Measurements from ENCODE around the gene SLC5A8.
"Not testable (repeated sequence)": the region's sequence is repeated elsewhere in the genome, so short reads cannot be mapped to it uniquely, and the experiment has no call there.

Gene SLC5A8

GRCh38 chr12:101166866-101167265 lies 43.2 kb downstream of the SLC5A8 start:
- DNase-seq: no peak

DNA sequence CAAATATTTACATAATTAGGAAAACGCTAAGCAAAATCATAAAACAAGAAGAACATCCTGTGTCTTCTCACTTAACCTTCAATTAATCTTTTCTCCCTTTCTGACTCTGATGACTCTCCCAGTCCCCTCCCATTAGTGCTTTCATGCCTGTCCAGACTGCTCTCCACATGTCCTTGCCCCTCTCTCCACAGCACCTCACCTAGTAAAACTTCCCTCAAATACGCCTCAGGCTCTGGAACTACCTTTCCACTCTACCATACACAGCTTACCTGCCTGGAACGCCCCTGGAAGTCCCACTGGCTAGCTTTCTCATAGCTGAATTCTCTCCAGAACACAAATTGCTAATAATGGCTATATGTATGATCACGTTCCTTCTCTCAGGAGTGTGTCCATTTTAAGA lies 44.7 kb downstream of the SLC5A8 start:
- DNase-seq: no peak

- DNase-seq: not testable (repeated sequence)
Measured at GRCh38 chr12:101145777-101146431, 64.1 kb downstream of the SLC5A8 start.

- DNase-seq: no peak
Measured at GRCh38 chr12:101127521-101128219, 82.4 kb downstream of the SLC5A8 start.

DNA sequence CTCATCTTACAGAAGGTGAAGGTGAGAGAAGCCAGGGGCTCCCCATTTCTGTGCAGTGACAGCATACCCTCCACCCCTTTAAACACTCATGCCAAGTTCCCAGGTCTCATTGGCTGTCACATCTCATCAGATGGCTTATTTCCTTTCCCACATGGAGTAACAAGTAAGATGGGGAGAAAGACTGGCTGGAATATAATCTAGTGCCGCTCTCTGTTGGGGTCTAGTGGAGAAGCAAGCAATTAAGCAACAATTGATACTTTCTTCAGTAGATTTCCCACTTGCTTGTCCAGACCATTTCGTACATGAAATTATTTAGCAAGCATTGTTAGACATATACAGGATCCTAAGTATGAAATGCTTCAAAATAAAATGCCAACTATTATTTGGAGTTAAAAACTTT lies 92.2 kb downstream of the SLC5A8 start:
- DNase-seq: no peak

DNA sequence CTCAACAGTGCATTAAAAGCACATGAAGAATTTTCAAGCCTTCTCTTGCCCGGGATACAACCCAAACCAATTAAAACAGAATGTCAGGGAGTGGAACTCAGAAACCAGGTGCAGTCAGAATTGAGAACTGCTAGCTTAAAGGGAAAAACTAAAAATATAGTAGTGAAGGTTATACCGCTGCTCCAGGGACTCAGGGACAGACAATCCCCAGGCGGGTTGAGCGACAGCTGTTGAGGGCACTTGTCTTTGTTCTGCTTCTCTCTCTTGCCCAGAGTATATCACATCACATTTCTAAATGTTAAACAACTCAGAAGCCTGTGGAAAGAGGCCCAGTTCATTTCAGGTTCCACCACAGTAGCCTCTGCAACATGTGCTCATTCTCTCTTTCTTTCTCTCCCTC lies 93.1 kb downstream of the SLC5A8 start:
- DNase-seq: no peak

DNA sequence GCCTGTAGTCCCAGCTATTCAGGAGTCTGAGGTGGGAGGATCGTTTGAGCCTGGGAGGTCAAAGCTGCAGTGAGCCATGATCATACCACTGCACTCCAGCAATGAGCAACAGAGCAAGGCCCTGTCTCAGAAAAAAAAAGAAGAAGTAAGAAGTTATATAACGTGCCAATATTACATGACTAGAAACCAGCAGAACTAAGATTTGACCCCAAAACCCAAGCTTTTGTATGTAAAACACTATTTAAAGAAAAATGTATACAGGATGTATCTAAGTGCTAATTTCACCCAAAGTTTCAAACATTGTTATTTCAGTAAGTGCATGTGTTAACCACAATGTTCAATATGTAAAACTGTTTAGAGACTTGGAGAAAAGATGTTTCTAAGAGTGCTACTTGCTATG lies 94.7 kb downstream of the SLC5A8 start:
- no peak for DNase-seq

- DNase-seq: no peak
Measured at GRCh38 chr12:101111441-101111840, 98.6 kb downstream of the SLC5A8 start.

DNA sequence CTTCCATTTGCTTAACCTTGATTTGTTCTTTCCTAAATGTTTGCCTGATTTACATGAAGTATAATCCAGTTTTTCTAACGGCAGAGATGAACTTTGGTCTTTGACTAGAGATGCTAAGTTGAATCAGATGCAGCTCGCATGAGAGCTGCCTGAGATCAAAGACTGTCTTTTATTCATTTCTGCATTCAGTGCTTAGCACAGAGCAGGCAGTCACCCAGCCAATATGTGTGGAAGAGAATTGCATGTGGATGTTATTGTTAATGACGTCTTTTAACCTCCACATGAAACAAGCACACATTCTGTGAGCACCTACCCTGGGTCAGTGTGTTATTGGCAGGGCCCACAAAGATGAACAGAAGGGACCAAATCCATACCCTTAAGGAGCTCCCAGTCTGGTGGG lies 99.2 kb downstream of the SLC5A8 start:
- DNase-seq: no peak

DNA sequence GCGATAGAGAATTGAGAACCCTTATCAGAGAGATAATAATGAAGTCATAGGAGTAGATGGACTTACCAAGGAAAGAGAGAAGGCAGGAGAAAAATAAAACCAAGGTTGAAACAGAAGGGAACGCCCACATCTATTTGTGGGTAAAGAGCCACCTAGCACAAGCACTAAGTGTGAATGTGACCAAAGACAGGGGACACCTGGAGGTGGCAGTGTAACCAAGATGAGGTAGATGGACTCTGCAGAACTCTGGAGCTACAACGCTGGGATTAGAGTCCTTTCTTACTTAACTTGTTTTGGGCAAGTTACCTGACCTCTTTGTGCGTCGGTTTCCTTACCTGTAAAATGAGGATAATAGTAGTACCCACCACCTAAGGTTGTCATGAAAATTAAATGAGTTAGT lies 101.9 kb downstream of the SLC5A8 start:
- peak; percentile 35 for DNase-seq

GRCh38 chr12:101107032-101107763 lies 102.8 kb downstream of the SLC5A8 start:
- no peak for DNase-seq
